H9 (cell line): Measurements from ENCODE around the gene S100A6. TPM values are rescaled to one million over a fixed set of nuclear protein-coding genes. Genes with fewer than 3 reads are reported as not detected.

Experiments used
- DNase-seq: peaks from one replicate; pipeline ENCODE4 v3.0.0-alpha.2; 2017
- H2AFZ ChIP-seq: one replicate; pipeline ENCODE4 v1.6.1; 2013; ENCODE audit warnings: mild to moderate bottlenecking, low read length, control low read depth, moderate library complexity
- H2AK5ac ChIP-seq: 2 replicates; pipeline ENCODE4 v1.6.1; 2013; ENCODE audit warnings: low read length, control low read depth, mixed read lengths; ENCODE audit not compliant: insufficient read length
- H2BK120ac ChIP-seq: one replicate; pipeline ENCODE4 v1.6.1; 2013; ENCODE audit warnings: low read depth, mild to moderate bottlenecking, low read length, control low read depth, inconsistent platforms; ENCODE audit not compliant: poor library complexity, severe bottlenecking
- H2BK12ac ChIP-seq: 2 replicates; pipeline ENCODE4 v1.6.1; 2013; ENCODE audit warnings: low read length, control low read depth, mixed read lengths, low read depth; ENCODE audit not compliant: insufficient read length
- H2BK15ac ChIP-seq: 2 replicates; pipeline ENCODE4 v1.6.1; 2013; ENCODE audit warnings: low read depth, low read length, control low read depth
- H2BK20ac ChIP-seq: one replicate; pipeline ENCODE4 v1.6.1; 2013; ENCODE audit warnings: low read depth, mild to moderate bottlenecking, low read length, control low read depth, inconsistent platforms; ENCODE audit not compliant: poor library complexity, severe bottlenecking
- H2BK5ac ChIP-seq: 2 replicates; pipeline ENCODE4 v1.6.1; 2013; ENCODE audit warnings: low read length, control low read depth, mixed read lengths; ENCODE audit not compliant: insufficient read length
- H3K14ac ChIP-seq: 2 replicates; pipeline ENCODE4 v1.6.1; 2013; ENCODE audit warnings: low read length, control low read depth; ENCODE audit not compliant: insufficient read depth
- H3K18ac ChIP-seq: 2 replicates; pipeline ENCODE4 v1.6.1; 2013; ENCODE audit warnings: low read depth, mild to moderate bottlenecking, mixed read lengths, low read length, control low read depth; ENCODE audit not compliant: insufficient read length
- H3K23ac ChIP-seq: 2 replicates; pipeline ENCODE4 v1.6.1; 2013; ENCODE audit warnings: low read length, control low read depth, mixed read lengths, low read depth; ENCODE audit not compliant: insufficient read length
- H3K23me2 ChIP-seq: 2 replicates; pipeline ENCODE4 v1.6.1; 2013; ENCODE audit warnings: low read depth, mild to moderate bottlenecking, mixed read lengths, low read length, control low read depth; ENCODE audit not compliant: insufficient read length, poor library complexity, severe bottlenecking
- H3K27ac ChIP-seq: 2 replicates; pipeline ENCODE4 v1.5.1; 2013; ENCODE audit warnings: low read length, control low read depth, mixed read lengths, low read depth; ENCODE audit not compliant: insufficient read length
- H3K27me3 ChIP-seq: 2 replicates; pipeline ENCODE4 v1.6.1; 2013; ENCODE audit warnings: low read length, control low read depth, inconsistent platforms; ENCODE audit not compliant: insufficient read depth
- H3K4ac ChIP-seq: 2 replicates; pipeline ENCODE4 v1.6.1; 2013; ENCODE audit warnings: low read depth, mild to moderate bottlenecking, control low read depth, inconsistent platforms, low read length, moderate library complexity
- H3K4me1 ChIP-seq: 2 replicates; pipeline ENCODE4 v1.6.1; 2013; ENCODE audit warnings: low read length, control low read depth, inconsistent platforms; ENCODE audit not compliant: insufficient read depth
- H3K4me2 ChIP-seq: 2 replicates; pipeline ENCODE4 v1.6.1; 2013; ENCODE audit warnings: low read length, control low read depth, mixed read lengths; ENCODE audit not compliant: insufficient read length, insufficient read depth
- H3K56ac ChIP-seq: 2 replicates; pipeline ENCODE4 v1.6.1; 2013; ENCODE audit warnings: low read depth, mild to moderate bottlenecking, mixed read lengths, low read length, control low read depth; ENCODE audit not compliant: insufficient read length
- H3K79me1 ChIP-seq: 2 replicates; pipeline ENCODE4 v1.6.1; 2013; ENCODE audit warnings: low read depth, mild to moderate bottlenecking, moderate library complexity, low read length, control low read depth, inconsistent platforms; ENCODE audit not compliant: insufficient read depth, poor library complexity, severe bottlenecking
- H3K79me2 ChIP-seq: 2 replicates; pipeline ENCODE4 v1.6.1; 2013; ENCODE audit warnings: low read length, control low read depth, inconsistent platforms; ENCODE audit not compliant: insufficient read depth
- H3K9ac ChIP-seq: 2 replicates; pipeline ENCODE4 v1.6.1; 2013; ENCODE audit warnings: low read length, control low read depth, mixed read lengths; ENCODE audit not compliant: insufficient read length; ENCODE audit errors: extremely low read depth
- H3K9me3 ChIP-seq: one replicate; pipeline ENCODE4 v1.6.1; 2013; ENCODE audit warnings: low read depth, low read length, inconsistent platforms; ENCODE audit not compliant: control insufficient read depth
- H3T11ph ChIP-seq: one replicate; pipeline ENCODE4 v1.6.1; 2013; ENCODE audit warnings: mild to moderate bottlenecking, low read length, control low read depth, inconsistent platforms
- H4K20me1 ChIP-seq: one replicate; pipeline ENCODE4 v1.6.1; 2013; ENCODE audit not compliant: control insufficient read depth, insufficient read length, insufficient read depth
- H4K5ac ChIP-seq: 2 replicates; pipeline ENCODE4 v1.6.1; 2013; ENCODE audit warnings: low read depth, mild to moderate bottlenecking, mixed read lengths, low read length, control low read depth; ENCODE audit not compliant: insufficient read length
- H4K8ac ChIP-seq: replicated peaks from 2 replicates; pipeline ENCODE4 v1.6.1; 2013; ENCODE audit warnings: low read length, control low read depth, mixed read lengths, low read depth; ENCODE audit not compliant: insufficient read length
- H4K91ac ChIP-seq: 2 replicates; pipeline ENCODE4 v1.6.1; 2013; ENCODE audit warnings: low read depth, mild to moderate bottlenecking, moderate library complexity, mixed read lengths, low read length, control low read depth; ENCODE audit not compliant: insufficient read length
- H3K27ac Mint-ChIP-seq, 3 experiments: 2 replicates in 2 of 3; 3 replicates in 1 of 3; pipeline ENCODE4 v1.8.0; 2020 to 2021; ENCODE audit warnings: mixed read lengths in 3 of 3, mild to moderate bottlenecking in 1 of 3, moderate library complexity in 1 of 3
- H3K27me3 Mint-ChIP-seq: 2 replicates; pipeline ENCODE4 v1.8.0; 2021; ENCODE audit warnings: low read depth, mild to moderate bottlenecking, moderate library complexity, mixed read lengths
- H3K36me3 Mint-ChIP-seq, 3 experiments: 2 replicates in 2 of 3; 3 replicates in 1 of 3; pipeline ENCODE4 v1.8.0; 2020 to 2021; ENCODE audit warnings: low read depth in 3 of 3, mixed read lengths in 3 of 3; ENCODE audit not compliant: insufficient read depth in 1 of 3
- H3K4me1 Mint-ChIP-seq, 2 experiments: 2 replicates each; pipeline ENCODE4 v1.8.0; 2020; ENCODE audit warnings: mixed read lengths in 2 of 2
- H3K4me3 Mint-ChIP-seq, 2 experiments: 2 replicates in 1 of 2; 3 replicates in 1 of 2; pipeline ENCODE4 v1.8.0; 2020 to 2021; ENCODE audit warnings: mild to moderate bottlenecking in 2 of 2, mixed read lengths in 2 of 2, moderate library complexity in 1 of 2
- H3K9me3 Mint-ChIP-seq, 2 experiments: 2 replicates in 1 of 2; 3 replicates in 1 of 2; pipeline ENCODE4 v1.8.0; 2020; ENCODE audit warnings: mild to moderate bottlenecking in 2 of 2, mixed read lengths in 2 of 2, moderate library complexity in 1 of 2
- CTCF ChIP-seq: fragments of 200-600 bp; sonication (generic); conservative IDR thresholded peaks from 3 replicates; pipeline ENCODE4 v1.8.0; 2021; ENCODE audit warnings: antibody characterized with exemption, mild to moderate bottlenecking
- WGBS: extraction: QIAGEN DNeasy Blood & Tissue Kit; methylation state at CpG from one replicate; pipeline ENCODE4 v1.1.7; 2013; ENCODE audit warnings: missing lambda C conversion rate, low lambda C conversion rate, mixed read lengths; ENCODE audit not compliant: insufficient read length; ENCODE audit errors: extremely low coverage; 5-methylcytosine and 5-hydroxymethylcytosine counted together
- total RNA-seq: library from RNA; stranded (reverse); gene quantifications from 2 replicates; pipeline ENCODE4 v1.2.1, GENCODE V29; 2021

S100A6 gene
- total RNA-seq, 1 experiment from 2014 or later = not detected

GRCh38 chr1:153548722-153549688 is 13.2 kb upstream of the S100A6 start, which contains the start of gene S100A3:
S100A3 (minus strand) TSS chr1:153549258; CDS start chr1:153548485, 773 bp downstream.
- Histone ChIP-seq H4K91ac (no peak within 1 kb of the TSS), H3K14ac (no peak within 1 kb of the TSS; the same call in 1 of the 2 replicates), H3K27ac (no peak within 1 kb of the TSS), H2BK12ac (no peak within 1 kb of the TSS), H3K9me3 (no peaks in the 10 kb centered on the region), H3K4me2 (no peak within 1 kb of the TSS), H2BK15ac (no peak within 1 kb of the TSS), H2BK120ac (no peak within 1 kb of the TSS), H2BK5ac (no peak within 1 kb of the TSS), H3T11ph (no peak within 1 kb of the TSS), H2BK20ac (no peak within 1 kb of the TSS), H4K5ac (no peak within 1 kb of the TSS), H3K23me2 (no peaks in the 10 kb centered on the region), H4K8ac (no peak within 1 kb of the TSS), H3K27me3 (no peaks in the 10 kb centered on the region), H3K4ac (no peak within 1 kb of the TSS), H3K56ac (no peak within 1 kb of the TSS), H2AK5ac (no peak within 1 kb of the TSS), H3K18ac (no peak within 1 kb of the TSS), H4K20me1 (no peaks in the 10 kb centered on the region), H2AFZ (no peak within 1 kb of the TSS), H3K4me1 (peaks cover 6% of the 10 kb centered on the region; the same call in 1 of the 2 replicates), H3K79me2 (no peaks in the 10 kb centered on the region), H3K79me1 (no peaks in the 10 kb centered on the region), H3K23ac (no peak within 1 kb of the TSS), H3K9ac (no peak within 1 kb of the TSS)
- no peak for TF ChIP-seq CTCF
- Mint-ChIP-seq H3K27ac (peak within 1 kb of the TSS in 2 of 3 experiments; percentile 65 to 83; a peak in 4 of 7 replicates), H3K4me3 (peak within 1 kb of the TSS in 1 of 2 experiments; percentile 51; a peak in 2 of 5 replicates), H3K36me3 (no peaks in the 10 kb centered on the region; a peak in 1 of 7 replicates), H3K27me3 (no peaks in the 10 kb centered on the region; the same call in 1 of the 2 replicates), H3K4me1 (peaks cover 54 to 72% of the 10 kb centered on the region in 2 experiments), H3K9me3 (no peaks in the 10 kb centered on the region)
- WGBS = no CpG with 5 or more reads among the region's 14 CpGs
- peak; percentile 25 for DNase-seq
